Body of pancreas (tissue), 4 donors: ENCODE measurements around the gene PDE4D. TPM values are rescaled to one million over a fixed set of nuclear protein-coding genes. Genes with fewer than 3 reads are reported as not detected.

Experiments used
- ATAC-seq: fragments of 150-250 bp; one replicate; pipeline ENCODE4 v1.9.1; 2016
- DNase-seq, 4 donors: peaks; one replicate each; pipeline ENCODE4 v3.0.0-alpha.2; 2019
- H3K27ac ChIP-seq, 4 donors: fragments of 200-600 bp; sonication (generic); 1 replicate in 3 of 4; 2 replicates in 1 of 4; pipeline versions ENCODE4 v1.5.1 to v1.6.1; 2016 to 2019; ENCODE audit warnings: mild to moderate bottlenecking in 1 of 4, mixed read lengths in 1 of 4, moderate library complexity in 1 of 4
- H3K27me3 ChIP-seq, 2 donors: fragments of 200-600 bp; sonication (generic); one replicate each; pipeline ENCODE4 v1.6.0; 2016; ENCODE audit warnings: mild to moderate bottlenecking in 1 of 2
- H3K36me3 ChIP-seq, 2 donors: fragments of 200-600 bp; sonication (generic); replicated peaks in 1 of 2; 2 replicates each; pipeline ENCODE4 v1.5.1; 2016; ENCODE audit warnings: low read depth in 2 of 2; ENCODE audit not compliant: insufficient read depth in 1 of 2
- H3K4me1 ChIP-seq: fragments of 200-600 bp; sonication (generic); one replicate; pipeline ENCODE4 v1.6.0; 2016
- H3K4me3 ChIP-seq, 2 donors: fragments of 200-600 bp; sonication (generic); 1 replicate in 1 of 2; 2 replicates in 1 of 2; pipeline ENCODE4 v1.5.1; 2016 to 2019
- H3K9me3 ChIP-seq, 3 donors: fragments of 200-600 bp; sonication (generic); 1 replicate in 2 of 3; 2 replicates in 1 of 3; pipeline ENCODE4 v1.5.1; 2016
- CTCF ChIP-seq, 7 experiments: fragments of 450-650 bp in 4 of 7; fragments of 200-600 bp in 3 of 7; sonication (generic) in 3 of 7; IDR thresholded peaks; one replicate each; pipeline ENCODE4 v1.5.1; 2016 to 2019; ENCODE audit warnings: antibody characterized with exemption in 7 of 7
- POLR2A ChIP-seq, 3 donors: fragments of 450-650 bp; IDR thresholded peaks; one replicate each; pipeline ENCODE4 v1.6.1; 2016; ENCODE audit warnings: antibody characterized with exemption in 3 of 3, mild to moderate bottlenecking in 2 of 3
- WGBS, 2 donors: methylation state at CpG; one replicate each; pipeline ENCODE4 v1.1.5; 2017; 5-methylcytosine and 5-hydroxymethylcytosine counted together
- intact Hi-C: fragments of 100-400 bp; cut with DNase I; formaldehyde crosslinking; loops from one replicate; pipeline ENCODE4 v1.15.1; 2023
- total RNA-seq, 2 donors: library from RNA; depleted of rRNA; stranded (reverse); fragments of >200 nt; gene quantifications; one replicate each; pipeline ENCODE4 v1.1.0, GENCODE V29; 2016

The PDE4D gene
- total RNA-seq, 2 donors from 2014 or later: 8.6 to 9.2 TPM

- DNase-seq: no peak
- TF ChIP-seq POLR2A (IDR thresholded peaks at IDR 0.05) (no peak), CTCF (IDR thresholded peaks at IDR 0.05) (no peak)
- Histone ChIP-seq H3K36me3 (no peaks in the 10 kb centered on the region), H3K4me1 (no peaks in the 10 kb centered on the region), H3K4me3 (no peak overlapping the region), H3K9me3 (no peaks in the 10 kb centered on the region), H3K27me3 (no peaks in the 10 kb centered on the region), H3K27ac (no peak overlapping the region)
- ATAC-seq: no peak
- intact Hi-C loops: no loop called here
- 53 to 56% methylated on average over 1 of the region's 1 CpG for WGBS, 2 donors
These were observed 801.6 kb downstream of the PDE4D start for GRCh38 chr5:59091965-59092364.

- WGBS, 2 donors: 81 to 86% methylated on average over 6 of the region's 6 CpGs
- Histone ChIP-seq H3K9me3 (no peaks in the 10 kb centered on the region), H3K4me3 (no peak overlapping the region), H3K27ac (no peak overlapping the region), H3K4me1 (no peaks in the 10 kb centered on the region), H3K36me3 (no peaks in the 10 kb centered on the region), H3K27me3 (no peaks in the 10 kb centered on the region)
- TF ChIP-seq CTCF (IDR thresholded peaks at IDR 0.05): no peak
- no peak for TF ChIP-seq POLR2A (IDR thresholded peaks at IDR 0.05)
- intact Hi-C loops: no loop called here
- ATAC-seq (no peak), DNase-seq (no peak)
These were observed 803.2 kb downstream of the PDE4D start for GRCh38 chr5:59090323-59090722.

- Histone ChIP-seq H3K27ac (no peak overlapping the region), H3K4me3 (no peak overlapping the region), H3K36me3 (no peaks in the 10 kb centered on the region), H3K4me1 (no peaks in the 10 kb centered on the region), H3K9me3 (no peaks in the 10 kb centered on the region), H3K27me3 (no peaks in the 10 kb centered on the region)
- ATAC-seq: no peak
- 73 to 74% methylated on average over 3 of the region's 3 CpGs for WGBS, 2 donors
- TF ChIP-seq POLR2A (IDR thresholded peaks at IDR 0.05): no peak
- no peak for TF ChIP-seq CTCF (IDR thresholded peaks at IDR 0.05)
- intact Hi-C loops: no loop called here
- DNase-seq: no peak
These were observed 803.8 kb downstream of the PDE4D start for GRCh38 chr5:59089767-59090166.

GRCh38 chr5:59088546-59088945, 805.0 kb downstream of the PDE4D start:
- DNase-seq (no peak), ATAC-seq (no peak)
- H3K27me3 ChIP-seq: no peaks in the 10 kb centered on the region
- no peaks in the 10 kb centered on the region for H3K9me3 ChIP-seq
- TF ChIP-seq POLR2A (IDR thresholded peaks at IDR 0.05): no peak
- no peak for TF ChIP-seq CTCF (IDR thresholded peaks at IDR 0.05)
- no peak overlapping the region for H3K27ac ChIP-seq
- no peaks in the 10 kb centered on the region for H3K4me1 ChIP-seq
- H3K4me3 ChIP-seq: no peak overlapping the region
- intact Hi-C loops: no loop called here
- H3K36me3 ChIP-seq: no peaks in the 10 kb centered on the region

- no peaks in the 10 kb centered on the region for H3K4me1 ChIP-seq
- H3K9me3 ChIP-seq: no peaks in the 10 kb centered on the region
- DNase-seq (no peak), ATAC-seq (no peak)
- no peaks in the 10 kb centered on the region for H3K27me3 ChIP-seq
- 42 to 44% methylated on average over 1 of the region's 1 CpG for WGBS, 2 donors
- no peak for TF ChIP-seq CTCF (IDR thresholded peaks at IDR 0.05)
- no peak for TF ChIP-seq POLR2A (IDR thresholded peaks at IDR 0.05)
- H3K4me3 ChIP-seq: no peak overlapping the region
- intact Hi-C loops: no loop called here
- H3K36me3 ChIP-seq: no peaks in the 10 kb centered on the region
- H3K27ac ChIP-seq: no peak overlapping the region
These were observed 807.5 kb downstream of the PDE4D start for GRCh38 chr5:59086024-59086423.
